Bronchial epithelial cell (primary cell): ENCODE data around the gene CMIP. TPM values are rescaled to one million over a fixed set of nuclear protein-coding genes. Genes with fewer than 3 reads are reported as not detected.

Experiments
- DNase-seq: peaks from one replicate; pipeline ENCODE4 v3.0.0-alpha.2; 2010; ENCODE audit warnings: low read depth
- FAIRE-seq: peaks from 2 replicates; lab custom pipeline; 2011; peaks lifted over from hg19 to GRCh38; lab: Jason Lieb, UNC
- H3K27me3 ChIP-seq: 2 replicates; pipeline ENCODE4 v1.5.1; 2011; ENCODE audit warnings: low read length; ENCODE audit not compliant: control insufficient read depth, insufficient read depth
- H3K36me3 ChIP-seq: 2 replicates; pipeline ENCODE4 v1.5.1; 2011; ENCODE audit warnings: low read length; ENCODE audit not compliant: control insufficient read depth, insufficient read depth
- H3K4me3 ChIP-seq: 2 replicates; pipeline ENCODE4 v1.5.1; 2011; ENCODE audit warnings: mild to moderate bottlenecking, low read depth, low read length, control low read depth
- CTCF ChIP-seq: IDR thresholded peaks from 2 replicates; pipeline ENCODE4 v1.5.1; 2011; ENCODE audit warnings: mild to moderate bottlenecking, moderate library complexity, low read length, control low read depth, inconsistent platforms; ENCODE audit not compliant: insufficient read depth, severe bottlenecking
- total RNA-seq: library from RNA; depleted of rRNA; stranded (reverse); fragments of >200 nt; gene quantifications from 2 replicates; pipeline ENCODE4 v1.2.1, GENCODE V29; 2014

CMIP gene
- total RNA-seq, 1 donor from 2014 or later = 21.1 TPM

DNA sequence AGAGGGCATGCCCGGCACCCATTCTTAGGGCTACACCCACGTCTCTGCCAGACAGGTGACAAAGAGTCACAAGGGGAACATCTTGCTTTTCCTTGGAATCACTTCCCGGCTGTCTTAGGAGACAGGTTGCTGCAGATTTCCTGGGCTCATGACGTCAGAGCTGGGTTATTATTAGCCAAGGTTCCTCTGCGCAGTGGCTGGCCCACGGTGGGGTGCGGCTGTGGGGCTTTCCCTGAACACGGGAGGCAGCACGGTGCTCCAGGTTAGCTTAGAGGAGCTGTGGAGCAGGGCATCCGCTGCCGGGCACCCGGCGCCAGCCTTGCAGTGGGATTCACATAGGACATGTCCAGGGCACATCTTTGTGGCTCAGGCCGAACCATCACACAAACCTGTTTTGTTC, 216.5 kb downstream of the CMIP start:
- peak; percentile 33 for DNase-seq
- no peak for TF ChIP-seq CTCF
- H3K27me3 ChIP-seq = no peaks in the 10 kb centered on the region
- peaks cover 47% of the 10 kb centered on the region for H3K36me3 ChIP-seq
- H3K4me3 ChIP-seq = no peak overlapping the region
- FAIRE-seq = no peak

- FAIRE-seq (no peak), DNase-seq (no peak)
- TF ChIP-seq CTCF = no peak
- Histone ChIP-seq H3K27me3 (no peaks in the 10 kb centered on the region), H3K36me3 (peaks cover 30% of the 10 kb centered on the region), H3K4me3 (no peak overlapping the region)
These were observed 219.5 kb downstream of the CMIP start for GRCh38 chr16:81664153-81664552.

- H3K4me3 ChIP-seq = no peak overlapping the region
- no peaks in the 10 kb centered on the region for H3K27me3 ChIP-seq
- peaks cover 35% of the 10 kb centered on the region for H3K36me3 ChIP-seq
- DNase-seq (no peak), FAIRE-seq (no peak)
- TF ChIP-seq CTCF = no peak
These were observed 221.0 kb downstream of the CMIP start for GRCh38 chr16:81665588-81665987.

- Histone ChIP-seq H3K4me3 (no peak overlapping the region), H3K36me3 (peaks cover 33% of the 10 kb centered on the region), H3K27me3 (no peaks in the 10 kb centered on the region)
- DNase-seq (no peak), FAIRE-seq (no peak)
- TF ChIP-seq CTCF = no peak
These were observed 221.5 kb downstream of the CMIP start for GRCh38 chr16:81666113-81666512.

DNA sequence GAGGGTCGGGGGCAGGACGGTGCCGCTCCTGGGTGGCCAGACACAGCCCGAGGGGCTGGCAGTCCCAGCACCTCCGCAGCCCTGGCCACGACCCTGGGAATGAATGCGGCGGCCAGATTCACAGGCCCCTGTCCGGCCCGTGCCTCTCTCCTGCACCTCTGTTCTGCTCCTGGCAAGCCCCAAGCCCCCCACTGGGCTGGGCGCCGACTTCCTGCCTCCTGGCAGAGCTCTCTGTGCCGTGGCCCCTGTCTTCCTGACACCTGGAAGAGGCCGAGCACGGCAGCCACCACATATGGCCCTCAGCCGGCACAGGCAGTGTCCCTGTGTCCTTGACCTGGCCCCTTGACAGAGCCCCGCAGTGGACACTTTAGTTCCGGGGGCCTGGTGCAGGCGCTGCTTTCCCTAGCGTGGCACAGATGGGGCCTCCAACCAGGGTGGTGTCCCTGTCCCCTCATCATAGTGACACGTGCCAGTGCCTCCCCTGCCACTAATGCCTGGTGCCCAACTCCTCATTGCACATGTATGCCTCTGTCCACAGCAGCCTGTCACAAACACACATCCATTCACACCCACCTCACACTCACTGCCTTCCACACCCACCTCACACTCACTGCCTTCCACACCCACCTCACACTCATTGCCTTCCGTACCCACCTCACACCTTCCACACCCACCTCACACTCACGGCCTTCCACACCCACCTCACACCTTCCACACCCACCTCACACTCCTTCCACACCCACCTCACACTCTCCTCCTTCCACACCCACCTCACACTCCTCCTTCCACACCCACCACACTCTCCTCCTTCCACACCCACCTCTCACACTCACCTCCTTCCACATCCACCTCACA, 223.9 kb downstream of the CMIP start:
- DNase-seq (no peak), FAIRE-seq (peak; percentile 32)
- no peaks in the 10 kb centered on the region for H3K27me3 ChIP-seq
- peaks cover 39% of the 10 kb centered on the region for H3K36me3 ChIP-seq
- TF ChIP-seq CTCF = no peak
- H3K4me3 ChIP-seq = no peak overlapping the region
